Left renal pelvis (tissue), 4 donors: ENCODE results near the gene KCNRG. TPM values are rescaled to one million over a fixed set of nuclear protein-coding genes. Genes with fewer than 3 reads are reported as not detected.
A peak's percentile ranks its signal among the peaks of the same experiment; 100 is the strongest.
"Not testable (repeated sequence)": the region's sequence is repeated elsewhere in the genome, so short reads cannot be mapped to it uniquely, and the experiment has no call there.

Experiments
- DNase-seq, 4 donors: peaks; one replicate each; pipeline ENCODE4 v3.0.0-alpha.2; 2013; ENCODE audit warnings: low read depth in 4 of 4, low spot score in 3 of 4
- polyA plus RNA-seq, 4 donors: library from polyadenylated mRNA; unstranded; fragments of 120-200 nt; gene quantifications; one replicate each; pipeline ENCODE4 v1.2.1, GENCODE V29; 2013; ENCODE audit not compliant: insufficient read length in 4 of 4

KCNRG gene, protein sequence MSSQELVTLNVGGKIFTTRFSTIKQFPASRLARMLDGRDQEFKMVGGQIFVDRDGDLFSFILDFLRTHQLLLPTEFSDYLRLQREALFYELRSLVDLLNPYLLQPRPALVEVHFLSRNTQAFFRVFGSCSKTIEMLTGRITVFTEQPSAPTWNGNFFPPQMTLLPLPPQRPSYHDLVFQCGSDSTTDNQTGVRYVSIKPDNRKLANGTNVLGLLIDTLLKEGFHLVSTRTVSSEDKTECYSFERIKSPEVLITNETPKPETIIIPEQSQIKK
- polyA plus RNA-seq: 1 to 10 TPM; 1.5 to 2.4 (median 1.7) TPM

DNA sequence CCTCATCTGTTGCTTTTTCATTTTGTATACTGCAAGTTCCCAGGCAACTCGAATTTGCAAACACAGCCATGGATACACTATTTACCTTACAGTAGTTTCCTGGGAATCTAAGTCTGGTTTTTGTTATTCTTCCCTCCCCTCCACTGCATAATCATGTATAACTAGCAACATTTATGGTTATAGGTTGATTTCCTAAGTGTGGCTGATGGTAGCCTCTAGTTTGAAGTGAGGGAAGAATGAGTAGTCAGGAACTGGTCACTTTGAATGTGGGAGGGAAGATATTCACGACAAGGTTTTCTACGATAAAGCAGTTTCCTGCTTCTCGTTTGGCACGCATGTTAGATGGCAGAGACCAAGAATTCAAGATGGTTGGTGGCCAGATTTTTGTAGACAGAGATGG is at the start of gene KCNRG:
TSS of gene KCNRG (plus strand) at position 187 of the 400 bp plus-strand sequence. CDS start at position 237, 50 bp downstream.
- no peak for DNase-seq

GRCh38 chr13:49967456-49967855 is 47.8 kb upstream of the KCNRG start:
- DNase-seq: no peak

- DNase-seq: no peak
Observed at GRCh38 chr13:49972709-49973108, 42.5 kb upstream of the KCNRG start.

GRCh38 chr13:49975826-49976225 is 39.4 kb upstream of the KCNRG start:
- no peak for DNase-seq

DNA sequence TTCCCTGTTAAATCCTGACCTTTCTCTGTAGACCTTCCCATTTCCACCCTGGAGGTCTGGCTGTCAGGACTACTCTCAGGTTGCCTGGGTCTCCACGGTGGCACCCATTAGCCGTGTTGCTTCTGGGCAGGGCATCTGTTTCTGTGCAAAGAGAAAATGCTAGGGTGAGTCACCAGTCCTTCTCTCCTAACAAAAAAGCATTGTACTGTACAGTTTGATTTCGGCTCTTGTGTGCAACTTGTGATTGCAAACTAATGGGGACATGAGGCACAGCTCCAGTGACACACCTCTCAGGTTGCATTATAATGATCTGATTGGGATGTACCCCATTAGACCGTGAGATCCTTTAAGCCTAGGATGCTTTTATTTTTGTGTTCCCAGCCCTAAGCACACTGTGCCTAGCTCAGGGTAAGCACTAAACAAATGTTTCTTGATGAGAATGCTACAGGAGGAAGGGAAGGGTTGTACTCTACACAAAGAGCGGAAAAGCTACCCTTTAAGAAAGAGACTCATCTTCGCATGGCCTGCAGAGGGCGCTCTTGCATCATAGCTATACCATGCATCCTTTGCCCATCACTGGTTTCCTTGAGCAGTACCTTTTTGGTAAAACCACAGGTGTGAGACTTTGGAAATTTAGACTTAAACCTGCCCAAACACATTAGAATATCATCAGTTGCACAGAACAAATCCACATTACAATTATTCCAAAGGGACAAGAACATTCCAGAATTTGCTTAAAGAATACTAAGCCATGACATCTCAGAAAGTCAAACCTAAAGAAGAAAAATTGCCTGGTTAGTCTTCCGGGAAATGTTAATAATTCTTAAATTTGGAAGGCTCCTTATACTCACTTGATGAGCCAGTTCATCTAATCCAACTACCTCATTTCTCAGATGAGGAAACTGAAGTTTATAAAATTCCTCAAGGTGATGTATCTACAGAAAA is 38.7 kb upstream of the KCNRG start:
- DNase-seq: peak; percentile 23 to 57 (median 48)

DNA sequence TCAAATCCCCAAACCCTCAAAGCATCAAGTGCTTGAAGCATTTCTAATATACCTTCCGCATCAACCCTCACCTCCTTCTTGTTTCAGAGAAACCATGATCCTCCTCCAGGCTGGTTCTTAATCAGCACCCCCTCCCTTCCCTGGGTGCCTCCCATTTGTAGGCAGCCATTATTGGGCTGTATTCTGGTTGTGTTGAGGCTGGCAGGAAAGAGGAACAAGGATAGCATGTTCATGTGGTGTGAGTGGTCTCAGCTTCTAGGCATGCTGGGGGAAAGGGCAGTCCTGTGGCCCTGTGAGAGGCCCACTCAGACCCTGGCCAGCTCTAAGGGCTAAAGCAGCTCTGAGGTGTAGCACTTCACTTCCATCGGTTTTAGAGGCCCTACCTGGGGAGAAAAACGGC is 37.3 kb upstream of the KCNRG start:
- DNase-seq: no peak

GRCh38 chr13:49980266-49980665 is 35.0 kb upstream of the KCNRG start:
- DNase-seq: no peak

DNA sequence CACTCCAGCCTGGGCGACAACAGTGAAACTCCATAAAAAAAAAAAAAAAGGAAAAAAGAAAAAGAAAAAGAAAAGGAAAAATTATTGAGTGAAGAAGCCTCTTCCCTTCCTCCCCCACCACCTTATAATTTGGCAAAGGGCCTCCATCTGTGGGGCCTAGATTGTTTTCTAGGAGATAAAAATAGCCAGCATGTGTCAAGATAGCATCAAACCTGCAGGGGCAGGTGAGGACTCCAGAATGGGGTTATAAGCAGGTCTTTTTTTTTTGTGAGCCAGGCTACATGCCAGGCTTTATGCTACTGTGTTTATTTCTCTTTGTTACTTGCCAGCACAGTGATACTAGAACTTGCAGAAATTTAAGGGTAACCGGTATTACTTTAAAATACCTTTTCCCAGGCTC is 30.1 kb upstream of the KCNRG start:
- no peak for DNase-seq

DNA sequence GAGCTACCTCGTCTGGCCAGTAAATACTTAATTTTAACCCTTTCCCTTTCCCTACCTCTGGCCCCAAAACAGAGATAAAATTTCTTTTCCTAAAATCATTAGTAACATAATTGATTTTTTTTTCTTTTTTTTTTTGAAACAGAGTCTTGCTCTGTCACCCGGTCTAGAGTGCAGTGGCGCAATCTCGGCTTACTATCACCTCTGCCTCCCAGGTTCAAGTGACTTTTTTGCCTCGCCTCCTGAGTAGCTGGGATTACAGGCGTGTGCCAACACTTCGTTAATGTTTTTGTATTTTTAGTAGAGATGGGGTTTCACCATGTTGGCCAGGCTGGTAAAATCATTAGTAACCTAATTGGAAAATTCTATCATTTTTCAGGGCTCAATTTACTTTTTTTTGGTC is 28.8 kb upstream of the KCNRG start:
- no peak for DNase-seq

- DNase-seq: not testable (repeated sequence)
Observed at GRCh38 chr13:49990612-49991011, 24.6 kb upstream of the KCNRG start.

- no peak for DNase-seq
Observed at GRCh38 chr13:49993111-49993510, 22.1 kb upstream of the KCNRG start.

DNA sequence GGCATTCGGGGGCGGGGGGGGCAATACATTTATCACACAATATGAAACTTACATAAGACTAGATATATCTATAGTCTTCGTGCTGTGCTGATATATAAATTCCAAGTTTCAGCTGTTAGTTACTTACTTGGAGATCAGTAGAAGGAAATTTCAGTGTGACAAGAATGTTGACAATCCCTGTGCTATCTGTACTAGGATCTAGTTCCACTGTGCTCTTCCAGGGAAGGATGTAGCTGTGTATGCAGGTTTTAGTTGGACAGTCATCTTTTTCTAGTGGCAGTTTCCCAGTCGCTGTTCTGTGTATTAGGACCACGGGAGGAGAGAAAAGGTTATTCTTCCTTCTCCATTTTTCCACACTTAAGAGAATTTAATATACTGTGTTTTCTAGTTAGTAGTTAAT is 21.6 kb upstream of the KCNRG start:
- DNase-seq: no peak

DNA sequence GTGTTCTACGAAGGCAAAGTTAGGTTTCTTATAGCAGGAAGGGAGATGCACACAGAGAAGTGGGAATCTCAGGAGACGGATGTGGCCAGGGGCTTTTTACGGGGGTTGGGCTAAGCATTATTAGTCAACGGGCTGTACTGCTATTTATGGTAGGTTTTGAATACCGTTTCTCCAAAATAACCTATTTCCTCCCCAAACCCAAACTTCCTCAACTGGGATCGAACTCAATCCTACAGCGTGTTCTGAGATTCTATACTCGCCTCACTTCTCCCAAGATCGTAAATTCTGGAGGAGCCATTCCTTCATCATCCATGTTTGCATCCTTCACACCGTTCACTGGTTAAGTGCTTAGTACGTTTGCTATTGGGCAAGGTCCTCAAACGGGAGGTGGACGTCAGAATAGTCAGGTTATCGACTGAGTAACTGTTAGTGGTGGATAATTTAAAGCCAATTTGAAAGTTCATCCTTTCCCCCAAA is 19.6 kb upstream of the KCNRG start:
- peak in 2 of 4 donors; percentile 20 to 31 for DNase-seq

DNA sequence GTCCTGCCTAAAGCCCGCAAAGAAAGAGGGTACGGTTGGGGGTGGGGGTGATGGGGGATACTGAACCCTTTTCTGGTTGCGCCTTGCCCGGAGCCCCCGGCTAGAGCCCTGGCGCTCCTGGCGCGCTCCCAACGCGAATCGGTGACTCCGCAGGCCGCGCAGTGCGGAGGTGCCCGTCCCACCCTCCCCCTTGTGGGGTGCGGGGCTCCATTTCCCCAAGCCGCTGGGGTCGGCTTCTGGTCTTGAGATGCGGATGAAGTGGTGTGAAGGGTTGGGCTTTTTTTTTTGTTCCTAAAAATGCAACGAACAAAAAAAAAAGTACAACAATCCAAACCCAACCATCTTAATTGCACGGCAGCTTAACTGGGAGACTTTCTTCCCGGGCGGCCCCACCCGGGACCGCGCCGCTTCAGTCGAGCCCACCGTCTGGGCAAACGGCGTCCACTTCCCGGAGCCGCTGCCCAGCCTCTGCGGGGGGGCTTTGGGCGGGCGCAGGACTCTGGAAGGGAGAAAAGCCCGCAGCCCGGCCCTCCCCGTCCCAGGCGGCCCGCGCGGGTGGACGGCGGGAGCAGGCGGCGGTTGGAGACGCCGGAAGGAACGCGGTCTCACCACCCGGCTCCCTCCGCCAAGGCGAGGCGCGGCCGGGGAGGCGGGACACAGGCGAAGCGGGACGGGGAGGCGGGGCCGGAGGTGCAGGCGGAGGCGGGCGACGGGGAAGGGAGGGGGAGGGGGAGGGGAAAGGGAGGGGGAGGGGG is 18.9 kb upstream of the KCNRG start:
- DNase-seq: peak; percentile 70 to 85 (median 82)

DNA sequence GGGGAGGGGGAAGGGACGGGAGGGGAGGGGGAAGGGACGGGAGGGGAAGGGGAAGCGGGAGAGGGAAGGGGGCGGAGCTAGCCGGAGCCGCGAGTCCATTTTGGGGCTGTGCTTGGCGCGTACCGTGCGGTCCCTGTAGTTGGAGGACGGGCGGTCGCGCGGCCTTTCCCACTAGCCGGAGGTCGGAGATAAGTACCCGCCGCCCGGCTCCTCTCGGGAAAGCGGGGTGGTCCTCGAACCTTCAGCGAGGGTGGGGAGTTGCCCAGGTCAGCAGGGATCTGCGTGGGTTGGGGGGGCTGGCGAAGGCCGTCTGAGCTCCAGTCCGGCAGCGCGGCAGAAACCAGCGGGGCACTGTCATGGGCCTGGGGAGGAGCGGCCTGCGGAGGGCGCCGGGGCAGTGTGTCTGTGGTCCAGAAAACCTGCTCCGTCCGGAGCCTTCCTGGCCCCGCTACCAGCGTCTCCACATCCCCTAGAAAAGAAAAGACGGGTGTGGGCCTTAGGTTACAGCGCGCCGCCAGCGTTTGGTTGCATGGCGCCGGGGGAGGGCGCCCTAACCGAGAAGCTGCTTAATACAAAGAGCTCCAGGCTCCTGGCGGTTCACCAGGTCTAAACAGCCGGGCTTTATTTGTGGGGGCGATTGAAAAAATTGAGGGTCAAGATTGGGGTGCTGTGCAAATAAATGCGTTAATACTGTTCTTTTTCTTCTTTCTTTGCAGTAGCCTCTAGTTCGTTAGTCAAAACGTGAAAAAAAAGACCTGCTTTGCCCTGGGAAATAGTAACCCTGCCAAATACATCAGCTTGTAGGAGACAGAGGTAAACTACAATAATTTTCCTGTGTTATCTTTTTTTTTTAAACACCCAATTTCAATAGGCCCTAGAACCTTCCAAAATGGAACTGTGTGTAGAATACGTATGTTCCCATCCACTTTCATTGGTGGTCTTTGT is 18.0 kb upstream of the KCNRG start, which contains the start of gene TRIM13:
TSS of gene TRIM13 (plus strand) at position 92 of the 945 bp plus-strand sequence. CDS start 14,899 bp downstream, outside the sequence.
- DNase-seq: peak; percentile 80 to 88 (median 82)

DNA sequence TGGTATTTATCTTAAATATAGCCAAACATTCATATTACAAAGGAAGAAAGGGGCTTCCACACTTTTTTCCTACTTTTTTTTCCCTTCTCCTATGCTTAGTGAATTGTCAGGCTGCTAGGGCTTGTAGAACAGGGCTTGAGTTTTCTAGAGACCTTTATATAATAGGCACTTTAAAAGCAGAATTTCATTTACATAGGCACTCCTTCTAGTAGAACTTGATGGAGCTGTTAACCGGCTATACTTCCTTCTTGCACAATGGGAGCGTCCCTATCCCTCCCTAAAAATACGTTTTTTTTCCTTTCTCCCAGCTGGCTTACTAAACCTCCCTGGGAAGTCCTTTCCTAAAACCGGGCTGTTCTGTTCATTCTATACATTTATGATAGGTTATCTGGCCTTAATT is 17.3 kb upstream of the KCNRG start:
- peak in 2 of 4 donors; percentile 8 to 23 for DNase-seq

DNA sequence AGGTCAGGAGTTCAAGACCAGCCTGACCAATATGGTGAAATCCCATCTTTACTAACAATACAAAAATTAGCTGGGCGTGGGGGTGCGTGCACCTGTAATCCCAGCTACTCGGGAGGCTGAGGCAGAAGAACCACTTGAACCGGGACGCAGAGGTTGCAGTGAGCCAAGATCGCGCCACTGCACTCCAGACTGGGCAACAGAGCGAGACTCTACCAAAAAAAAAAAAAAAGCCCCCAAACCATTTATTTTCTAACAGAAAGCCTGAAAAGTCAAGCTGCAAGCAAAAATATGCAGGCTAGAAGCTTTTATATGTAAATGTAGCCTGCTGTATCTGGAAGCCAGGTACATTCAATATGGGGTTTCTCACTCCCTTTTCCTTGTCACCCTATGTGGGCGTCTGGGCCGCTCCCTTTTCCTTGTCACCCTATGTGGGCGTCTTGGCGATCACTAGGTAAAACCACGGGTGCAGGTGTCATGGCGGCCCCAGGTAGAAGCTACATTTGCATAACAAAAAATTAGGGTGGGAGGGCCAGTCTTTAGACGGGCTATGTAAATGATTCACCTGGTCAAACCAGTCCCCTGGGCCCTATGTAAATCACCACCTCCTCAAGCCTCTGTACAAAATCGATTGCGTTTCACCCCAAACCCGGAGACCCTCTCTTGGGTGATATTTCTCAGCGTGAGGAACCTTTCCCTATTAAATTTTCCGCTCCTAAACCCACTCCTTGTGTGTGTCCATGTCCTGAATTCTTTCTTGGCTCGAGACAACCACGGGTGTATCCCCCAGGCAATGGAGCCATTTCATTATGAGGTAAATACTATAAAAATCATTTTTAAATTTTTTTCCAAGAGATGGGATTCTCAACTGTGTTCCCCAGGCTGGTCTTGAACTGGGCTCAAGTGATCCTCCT is 16.3 kb upstream of the KCNRG start:
- no peak for DNase-seq

DNA sequence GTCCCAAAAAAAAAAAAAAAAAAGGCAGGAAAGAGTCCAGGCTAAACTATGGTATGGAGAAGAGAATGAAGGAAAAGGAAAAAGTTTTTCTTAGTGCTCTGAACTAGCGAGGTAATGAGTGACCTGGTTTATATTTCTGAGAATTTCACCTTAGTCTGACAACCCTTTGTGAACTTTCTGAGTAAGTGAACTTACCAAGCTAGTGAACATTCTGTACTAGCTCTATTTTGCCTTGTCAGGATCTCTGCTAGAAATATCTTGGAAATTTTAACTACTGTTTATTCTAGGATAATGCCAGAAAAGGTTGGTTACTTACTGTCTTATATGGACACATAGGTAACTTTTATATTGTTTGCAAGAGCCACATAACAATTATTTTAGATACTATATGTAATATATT is 14.0 kb upstream of the KCNRG start:
- no peak for DNase-seq
